ENCODE measurements around the gene DOCK11. TPM values are rescaled to one million over a fixed set of nuclear protein-coding genes. Genes with fewer than 3 reads are reported as not detected.

DOCK11 gene
- total RNA-seq, 2 experiments from 2014 or later, result 47.5 to 50.4 TPM

Other genes starting within 250 kb of the DOCK11 start
- 1 to 10 TPM; 8.2 to 9.2 TPM for gene WDR44, start 149.7 kb upstream of the DOCK11 start, total RNA-seq
- 1 to 10 TPM; 1.5 to 1.9 TPM for gene IL13RA1, start 231.8 kb downstream of the DOCK11 start, total RNA-seq

Measured in activated CD4-positive, alpha-beta memory T cell treated with anti-CD3 and anti-CD28 coated beads for 36 hours (primary cell).